ENCODE data around the gene LRGUK. TPM values are rescaled to one million over a fixed set of nuclear protein-coding genes. Genes with fewer than 3 reads are reported as not detected.

LRGUK gene
- total RNA-seq, 1 donor from 2014 or later, result 0.20 TPM

DNA sequence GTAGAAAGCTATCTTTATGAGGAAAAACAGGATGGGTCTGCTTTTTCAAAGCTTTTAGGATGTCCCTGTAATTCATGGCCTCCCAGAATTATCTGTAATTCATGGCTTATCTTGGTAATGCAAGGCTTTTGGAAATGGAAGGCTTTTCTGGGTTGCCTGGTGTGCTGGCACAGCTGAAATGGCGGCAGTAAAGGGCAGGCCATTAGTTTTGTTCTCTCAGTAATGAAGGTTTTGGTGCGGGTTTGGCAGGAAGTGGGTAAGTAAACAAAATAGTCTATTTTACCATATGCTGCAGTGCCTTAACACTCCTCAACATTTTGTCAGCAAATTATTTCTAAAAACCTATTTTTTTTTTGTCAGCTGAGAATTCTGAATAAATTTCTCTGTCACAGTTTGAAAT is 69.3 kb downstream of the LRGUK start:
- peaks cover 6% of the 10 kb centered on the region for H3K27me3 Mint-ChIP-seq (ENCODE audit: low read depth)
- DNase-seq (ENCODE audit: low spot score), result no peak
- H3K4me1 Mint-ChIP-seq (ENCODE audit: low read depth), result no peaks in the 10 kb centered on the region
- no peaks in the 10 kb centered on the region for H3K36me3 Mint-ChIP-seq (ENCODE audit: low read depth)
- no peak overlapping the region for H3K27ac Mint-ChIP-seq (ENCODE audit: unreplicated experiment)
- no peak overlapping the region for H3K4me3 Mint-ChIP-seq (ENCODE audit: unreplicated experiment)
- no peaks in the 10 kb centered on the region for H3K9me3 Mint-ChIP-seq (ENCODE audit: low read depth)
- TF ChIP-seq, protein P1, sequence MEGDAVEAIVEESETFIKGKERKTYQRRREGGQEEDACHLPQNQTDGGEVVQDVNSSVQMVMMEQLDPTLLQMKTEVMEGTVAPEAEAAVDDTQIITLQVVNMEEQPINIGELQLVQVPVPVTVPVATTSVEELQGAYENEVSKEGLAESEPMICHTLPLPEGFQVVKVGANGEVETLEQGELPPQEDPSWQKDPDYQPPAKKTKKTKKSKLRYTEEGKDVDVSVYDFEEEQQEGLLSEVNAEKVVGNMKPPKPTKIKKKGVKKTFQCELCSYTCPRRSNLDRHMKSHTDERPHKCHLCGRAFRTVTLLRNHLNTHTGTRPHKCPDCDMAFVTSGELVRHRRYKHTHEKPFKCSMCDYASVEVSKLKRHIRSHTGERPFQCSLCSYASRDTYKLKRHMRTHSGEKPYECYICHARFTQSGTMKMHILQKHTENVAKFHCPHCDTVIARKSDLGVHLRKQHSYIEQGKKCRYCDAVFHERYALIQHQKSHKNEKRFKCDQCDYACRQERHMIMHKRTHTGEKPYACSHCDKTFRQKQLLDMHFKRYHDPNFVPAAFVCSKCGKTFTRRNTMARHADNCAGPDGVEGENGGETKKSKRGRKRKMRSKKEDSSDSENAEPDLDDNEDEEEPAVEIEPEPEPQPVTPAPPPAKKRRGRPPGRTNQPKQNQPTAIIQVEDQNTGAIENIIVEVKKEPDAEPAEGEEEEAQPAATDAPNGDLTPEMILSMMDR (IDR thresholded peaks at IDR 0.05), result no peak

DNA sequence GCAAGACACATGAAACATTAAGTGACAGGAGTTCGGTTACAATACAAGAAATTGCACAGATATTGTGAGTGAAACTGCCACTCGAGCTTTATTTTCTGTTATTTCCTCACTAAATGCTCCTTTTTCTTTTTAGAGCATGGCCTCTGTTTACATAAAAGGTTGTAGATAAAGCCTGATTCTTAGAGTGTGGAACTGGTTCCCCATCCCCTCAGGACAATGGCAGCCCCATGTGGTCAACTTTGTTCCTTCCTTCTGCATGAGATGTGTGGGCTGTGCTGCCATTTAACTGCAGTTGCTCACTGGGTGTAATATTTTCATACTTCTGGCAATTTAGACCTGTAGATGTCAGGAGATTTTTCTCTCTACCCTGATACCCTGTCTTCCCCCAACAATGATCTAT is 70.2 kb downstream of the LRGUK start:
- DNase-seq (ENCODE audit: low spot score), result no peak
- no peaks in the 10 kb centered on the region for H3K4me1 Mint-ChIP-seq (ENCODE audit: low read depth)
- TF ChIP-seq, protein P1 (IDR thresholded peaks at IDR 0.05), result no peak
- H3K36me3 Mint-ChIP-seq (ENCODE audit: low read depth), result no peaks in the 10 kb centered on the region
- no peak overlapping the region for H3K4me3 Mint-ChIP-seq (ENCODE audit: unreplicated experiment)
- H3K27ac Mint-ChIP-seq (ENCODE audit: unreplicated experiment), result no peak overlapping the region
- no peaks in the 10 kb centered on the region for H3K9me3 Mint-ChIP-seq (ENCODE audit: low read depth)
- H3K27me3 Mint-ChIP-seq (ENCODE audit: low read depth), result peaks cover 6% of the 10 kb centered on the region

DNA sequence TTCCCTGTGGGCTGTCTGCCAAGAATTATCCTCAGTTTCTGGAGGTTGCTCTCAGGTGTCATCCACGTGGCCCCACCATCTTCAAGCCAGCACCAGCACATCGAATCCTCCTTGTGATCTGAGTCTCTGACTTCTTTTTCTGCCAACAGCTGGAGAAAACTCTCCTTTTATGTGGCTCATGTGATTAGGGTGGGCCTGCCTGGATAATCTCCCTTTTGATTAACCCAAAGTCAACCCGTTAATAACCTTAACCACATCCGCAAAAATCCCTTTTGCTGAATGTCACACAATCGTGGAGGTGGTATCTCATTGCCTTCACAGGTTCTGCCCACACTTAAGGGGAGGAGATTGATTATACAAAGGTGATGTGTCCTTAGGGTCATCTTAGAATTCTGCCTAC is 73.8 kb downstream of the LRGUK start:
- H3K9me3 Mint-ChIP-seq (ENCODE audit: low read depth), result peaks cover 4% of the 10 kb centered on the region
- H3K4me3 Mint-ChIP-seq (ENCODE audit: unreplicated experiment), result no peak overlapping the region
- no peaks in the 10 kb centered on the region for H3K4me1 Mint-ChIP-seq (ENCODE audit: low read depth)
- no peak for DNase-seq (ENCODE audit: low spot score)
- no peak overlapping the region for H3K27ac Mint-ChIP-seq (ENCODE audit: unreplicated experiment)
- H3K27me3 Mint-ChIP-seq (ENCODE audit: low read depth), result peaks cover 6% of the 10 kb centered on the region
- TF ChIP-seq, protein P1 (IDR thresholded peaks at IDR 0.05), result no peak
- no peaks in the 10 kb centered on the region for H3K36me3 Mint-ChIP-seq (ENCODE audit: low read depth)

DNA sequence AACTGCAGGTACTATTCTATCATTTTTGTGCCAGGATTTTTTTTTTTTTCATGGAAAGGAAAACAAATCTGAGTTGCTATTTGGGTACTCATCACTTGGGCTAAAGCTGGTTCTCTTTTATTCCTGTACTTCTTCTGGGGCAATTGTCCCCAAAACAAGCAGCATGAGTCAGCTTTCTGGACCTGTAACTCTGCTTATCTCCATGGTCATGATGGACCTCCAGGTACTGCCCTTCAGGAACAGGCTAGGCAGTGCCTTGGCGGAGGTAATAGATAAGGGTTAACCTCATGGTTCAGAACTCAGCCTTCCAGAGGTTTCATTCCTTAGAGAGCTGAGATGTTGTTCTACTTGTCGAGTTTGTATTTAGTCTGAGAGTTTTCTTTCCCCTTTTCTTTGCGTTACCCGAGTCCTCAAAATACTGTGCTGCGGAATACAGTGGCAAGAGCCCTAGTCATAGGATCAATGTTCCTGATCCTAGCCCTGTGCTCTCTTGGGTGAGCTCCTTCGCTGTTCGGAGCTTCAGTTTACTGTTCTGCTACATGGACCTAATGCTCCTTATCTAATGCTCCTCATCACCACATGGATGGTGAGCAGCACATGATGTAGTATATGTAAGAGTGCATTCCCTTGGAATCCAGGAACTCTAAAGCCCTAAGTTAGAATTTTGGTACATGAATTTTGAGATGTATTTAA is 74.6 kb downstream of the LRGUK start:
- peaks cover 6% of the 10 kb centered on the region for H3K27me3 Mint-ChIP-seq (ENCODE audit: low read depth)
- H3K9me3 Mint-ChIP-seq (ENCODE audit: low read depth), result peaks cover 4% of the 10 kb centered on the region
- TF ChIP-seq, protein P1 (IDR thresholded peaks at IDR 0.05), result no peak
- no peaks in the 10 kb centered on the region for H3K36me3 Mint-ChIP-seq (ENCODE audit: low read depth)
- DNase-seq (ENCODE audit: low spot score), result no peak
- H3K4me3 Mint-ChIP-seq (ENCODE audit: unreplicated experiment), result no peak overlapping the region
- H3K4me1 Mint-ChIP-seq (ENCODE audit: low read depth), result no peaks in the 10 kb centered on the region
- H3K27ac Mint-ChIP-seq (ENCODE audit: unreplicated experiment), result no peak overlapping the region

DNA sequence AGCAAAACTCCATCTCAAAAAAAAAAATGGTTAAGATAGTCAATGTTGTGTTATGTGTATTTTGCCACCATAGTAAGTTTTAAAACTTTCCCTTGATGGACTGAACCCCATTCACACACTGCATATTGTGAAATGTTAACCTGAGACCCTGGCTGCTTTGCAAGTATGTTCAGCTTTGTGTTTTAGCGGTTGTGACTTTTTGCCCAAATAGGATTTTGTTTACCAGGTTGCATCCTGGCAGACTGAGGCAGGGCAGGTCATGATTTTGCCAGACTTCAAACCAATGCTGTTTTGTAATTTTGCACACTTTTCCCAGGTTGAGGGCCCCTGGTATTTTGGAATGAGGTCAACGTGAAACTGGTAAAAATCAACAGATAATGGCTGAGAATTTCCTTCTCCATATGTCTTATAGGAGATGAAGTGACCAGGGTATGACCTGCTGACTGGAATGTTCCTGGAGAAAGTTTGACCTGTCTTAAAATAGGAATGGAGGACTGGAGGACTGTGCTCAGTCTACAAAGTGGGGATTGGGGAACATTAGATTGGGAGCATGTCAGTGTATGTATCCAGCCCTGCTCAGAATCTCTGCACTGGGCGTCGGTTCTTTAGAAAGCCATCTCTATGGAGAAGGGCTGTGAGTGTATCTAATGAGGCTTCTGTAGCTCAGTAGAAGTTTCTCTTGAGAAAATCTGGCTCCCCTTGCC is 76.2 kb downstream of the LRGUK start:
- no peak overlapping the region for H3K4me3 Mint-ChIP-seq (ENCODE audit: unreplicated experiment)
- H3K36me3 Mint-ChIP-seq (ENCODE audit: low read depth), result no peaks in the 10 kb centered on the region
- DNase-seq (ENCODE audit: low spot score), result no peak
- peaks cover 3% of the 10 kb centered on the region for H3K27me3 Mint-ChIP-seq (ENCODE audit: low read depth)
- H3K27ac Mint-ChIP-seq (ENCODE audit: unreplicated experiment), result no peak overlapping the region
- peaks cover 4% of the 10 kb centered on the region for H3K9me3 Mint-ChIP-seq (ENCODE audit: low read depth)
- no peaks in the 10 kb centered on the region for H3K4me1 Mint-ChIP-seq (ENCODE audit: low read depth)
- TF ChIP-seq, protein P1 (IDR thresholded peaks at IDR 0.05), result no peak

All from chondrocyte (in vitro differentiated cells).